Activated CD8-positive, alpha-beta memory T cell treated with anti-CD3 and anti-CD28 coated beads for 36 hours (primary cell): ENCODE results near the gene ZNF528. TPM values are rescaled to one million over a fixed set of nuclear protein-coding genes. Genes with fewer than 3 reads are reported as not detected.

Experiments
- CTCF ChIA-PET: fragments of 350-600 bp; sonication (Branson Sonifier 250); formaldehyde crosslinking; loops from one replicate; lab custom pipeline; 2021; ENCODE audit warnings: antibody characterized with exemption; lab: Charles Lee
- POLR2A ChIA-PET: fragments of 350-600 bp; sonication (Branson Sonifier 250); formaldehyde crosslinking; loops from one replicate; lab custom pipeline; 2021; ENCODE audit warnings: antibody characterized with exemption; lab: Charles Lee
- total RNA-seq, 2 experiments: library from RNA; stranded (reverse); gene quantifications; one replicate each; pipeline ENCODE4 v1.2.3, GENCODE V29; 2021

ZNF528 gene
- total RNA-seq = 1 to 10 TPM; 7.4 TPM

DNA sequence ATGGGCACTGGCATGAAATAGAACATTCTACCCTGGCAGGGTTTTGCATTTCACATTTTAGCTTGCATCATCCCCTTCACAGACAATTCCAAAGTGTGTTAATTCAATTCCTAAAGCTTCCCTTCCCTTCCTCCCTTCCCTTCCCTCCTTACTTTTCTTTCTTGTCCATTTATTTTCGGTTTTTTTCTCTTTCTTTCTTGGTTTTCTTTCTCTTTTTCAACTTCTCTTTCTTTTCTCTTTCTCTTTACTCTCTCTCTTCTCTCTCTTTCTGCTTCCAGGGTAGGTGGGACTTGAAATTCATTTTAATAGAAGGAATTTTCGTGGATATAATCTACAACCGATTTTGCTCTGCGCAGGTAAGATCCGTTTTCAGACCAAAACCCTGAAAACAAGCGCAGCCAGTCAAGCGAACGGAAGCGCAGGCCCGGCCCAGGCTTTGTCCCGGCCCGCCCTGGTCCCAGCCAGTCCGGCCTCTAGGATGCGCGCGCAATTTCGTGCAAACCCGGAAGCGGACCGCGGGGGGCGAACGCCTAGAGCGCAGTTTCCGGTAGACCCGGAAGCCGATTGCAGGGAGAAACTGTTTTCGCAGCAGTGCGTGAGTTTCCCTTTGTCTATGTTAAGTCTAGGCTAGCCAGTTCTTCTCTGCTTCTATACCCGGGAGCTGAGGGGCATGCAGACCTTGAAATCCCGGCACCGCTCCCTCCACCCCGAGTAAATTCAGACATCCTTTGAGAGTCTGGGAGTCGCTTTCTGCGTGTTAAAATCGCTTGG lies at the start of gene ZNF528:
ZNF528 (plus strand) TSS at position 540 of the 771 bp plus-strand sequence. CDS start 4,165 bp downstream, outside the sequence.
- CTCF ChIA-PET = no interaction called here

DNA sequence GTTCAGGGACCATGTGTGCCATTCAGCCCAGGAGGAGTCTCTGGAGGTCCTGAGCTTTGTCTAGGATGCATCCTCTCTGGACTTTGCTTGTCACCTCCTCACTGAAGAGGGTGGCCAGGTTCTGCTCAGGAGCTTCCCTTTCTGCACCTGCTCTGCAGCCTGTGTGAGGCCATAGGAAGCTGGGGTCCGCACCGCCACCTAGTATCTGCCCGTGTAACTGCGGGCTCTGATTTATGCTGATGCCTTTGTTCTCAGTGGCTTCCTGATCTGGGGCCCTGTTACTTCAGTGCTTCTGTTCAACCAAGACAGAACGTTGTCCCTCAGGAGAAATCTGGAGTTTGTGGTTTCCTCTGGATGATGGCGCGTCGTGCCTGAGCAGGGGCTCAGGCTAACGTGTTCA lies 46.1 kb upstream of the ZNF528 start:
- POLR2A ChIA-PET = no interaction called here
- CTCF ChIA-PET = no interaction called here

More for the DNA sequence above, at the start of gene ZNF528:
- POLR2A ChIA-PET = interaction anchor here (0.6 kb wide), 1 partner anchor 205 kb away, joined by 4 read pairs; no protein-coding TSS in a partner anchor

DNA sequence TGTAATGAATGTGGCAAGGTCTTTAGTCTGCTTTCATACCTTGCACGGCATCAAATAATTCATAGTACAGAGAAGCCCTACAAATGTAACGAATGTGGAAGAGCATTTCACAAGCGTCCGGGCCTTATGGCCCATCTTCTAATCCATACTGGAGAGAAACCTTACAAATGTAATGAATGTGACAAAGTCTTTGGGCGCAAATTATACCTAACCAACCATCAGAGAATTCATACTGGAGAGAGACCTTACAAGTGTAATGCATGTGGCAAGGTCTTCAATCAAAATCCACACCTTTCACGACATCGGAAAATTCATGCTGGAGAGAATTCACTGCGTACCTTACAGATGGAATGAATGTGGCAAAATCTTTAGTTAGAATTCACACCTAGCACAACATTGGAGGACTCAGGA lies 31.2 kb upstream of the ZNF528 start:
- CTCF ChIA-PET = no interaction called here
- POLR2A ChIA-PET = no interaction called here

DNA sequence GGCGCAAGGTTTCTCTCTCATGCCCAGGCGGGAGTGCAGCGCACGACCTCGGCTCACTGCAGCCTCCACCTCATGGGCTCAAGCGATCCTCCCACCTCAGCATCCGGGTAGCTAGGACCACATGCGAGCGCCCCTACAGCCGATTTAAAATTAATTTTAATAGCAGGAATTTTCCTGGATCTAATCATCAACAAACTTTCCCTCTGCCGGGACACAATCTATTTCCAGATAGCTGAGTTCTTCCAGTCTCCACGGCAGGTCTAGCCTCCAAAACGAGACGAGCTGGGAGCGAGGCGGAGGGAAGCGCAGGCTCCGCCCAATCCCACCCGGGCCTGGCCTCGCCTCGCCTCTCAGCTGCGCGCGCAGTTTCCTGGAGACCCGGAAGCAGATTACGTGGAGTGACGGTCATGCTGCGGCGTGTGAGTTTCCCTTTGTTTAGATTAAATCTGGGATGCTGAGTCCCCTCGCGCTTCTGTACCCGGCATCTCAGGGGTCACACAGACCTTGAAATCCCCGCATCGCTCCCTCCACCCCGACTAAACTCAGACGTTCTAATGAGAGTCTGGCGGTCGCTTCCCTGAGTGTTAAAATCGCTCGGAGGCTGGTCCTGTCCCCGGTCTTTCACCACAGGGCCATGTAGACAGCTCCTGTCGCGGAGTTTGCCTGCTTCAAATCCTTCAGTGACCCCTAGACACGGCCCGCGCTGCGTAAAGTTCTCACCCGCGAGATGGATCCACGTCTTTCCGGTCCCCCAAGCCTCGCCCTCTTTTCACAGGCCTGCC lies 27.9 kb upstream of the ZNF528 start, which contains the start of gene ZNF880:
ZNF880 (plus strand) TSS at position 365 of the 782 bp plus-strand sequence; CDS start at position 408, 43 bp downstream.
- CTCF ChIA-PET = interaction anchor here (0.6 kb wide), 1 partner anchor 80 kb away, joined by 3 read pairs; no protein-coding TSS in a partner anchor
- POLR2A ChIA-PET = interaction anchor here (0.9 kb wide), 1 partner anchor 33 kb away, joined by 4 read pairs; no protein-coding TSS in a partner anchor

DNA sequence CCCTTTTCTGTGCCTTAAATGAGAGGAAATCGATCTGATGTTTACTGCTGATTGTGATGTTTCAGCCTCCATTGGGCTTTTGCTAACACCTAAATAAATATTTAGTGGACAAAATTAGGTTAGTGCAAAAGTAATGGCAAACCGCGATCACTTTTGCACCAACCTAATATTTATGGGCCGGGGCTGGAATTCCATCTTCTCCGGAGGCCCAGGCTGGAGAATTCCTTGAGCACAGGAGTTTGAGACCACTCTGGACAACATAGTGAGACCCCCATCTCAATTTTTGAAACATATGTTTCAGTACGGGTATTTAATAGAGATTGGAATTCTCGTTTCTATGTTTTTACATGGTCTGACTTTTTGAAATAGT lies 27.3 kb upstream of the ZNF528 start:
- CTCF ChIA-PET = no interaction called here
- POLR2A ChIA-PET = no interaction called here

DNA sequence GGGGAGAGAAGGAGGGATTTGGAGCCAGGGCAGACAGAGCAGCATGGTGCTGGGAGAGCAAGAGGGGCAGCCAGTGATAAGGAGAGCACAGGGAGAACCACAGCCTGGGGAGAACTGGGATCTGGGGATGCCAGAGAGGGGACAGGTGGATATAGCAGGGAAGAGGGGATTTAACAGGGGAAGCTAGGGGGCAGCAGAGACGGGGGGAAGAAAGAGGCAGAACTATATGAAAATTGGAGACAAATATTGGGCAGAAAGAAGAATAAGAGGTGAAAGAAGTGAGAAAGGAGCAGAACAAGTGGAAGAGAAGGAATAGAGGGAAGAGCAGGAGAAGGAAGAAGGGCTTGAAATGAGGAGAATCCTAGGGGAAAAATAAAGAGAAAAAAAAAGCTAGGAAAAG lies 6.5 kb upstream of the ZNF528 start:
- POLR2A ChIA-PET = no interaction called here
- CTCF ChIA-PET = no interaction called here

DNA sequence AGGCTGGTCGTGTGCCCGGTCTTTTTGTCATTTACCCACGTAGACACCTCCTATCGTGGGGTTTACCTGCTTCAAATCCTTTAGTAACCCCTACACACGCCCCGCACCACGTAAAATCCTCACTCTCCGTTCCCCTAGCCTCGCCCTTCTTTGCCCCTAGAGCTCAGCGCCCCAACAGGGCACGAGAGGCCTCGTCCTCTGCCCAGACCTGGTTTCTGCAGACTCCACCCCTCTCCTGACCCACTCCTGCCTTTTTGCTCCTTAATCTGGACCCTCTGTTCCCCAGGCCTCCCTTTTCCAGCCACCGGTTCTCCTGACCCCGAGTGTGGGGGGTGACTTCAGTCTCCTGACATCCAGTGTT lies 412 bp downstream of the ZNF528 start:
- ChIA-PET POLR2A (interaction anchor here (0.6 kb wide), 1 partner anchor 205 kb away, joined by 4 read pairs; no protein-coding TSS in a partner anchor), CTCF (no interaction called here)

DNA sequence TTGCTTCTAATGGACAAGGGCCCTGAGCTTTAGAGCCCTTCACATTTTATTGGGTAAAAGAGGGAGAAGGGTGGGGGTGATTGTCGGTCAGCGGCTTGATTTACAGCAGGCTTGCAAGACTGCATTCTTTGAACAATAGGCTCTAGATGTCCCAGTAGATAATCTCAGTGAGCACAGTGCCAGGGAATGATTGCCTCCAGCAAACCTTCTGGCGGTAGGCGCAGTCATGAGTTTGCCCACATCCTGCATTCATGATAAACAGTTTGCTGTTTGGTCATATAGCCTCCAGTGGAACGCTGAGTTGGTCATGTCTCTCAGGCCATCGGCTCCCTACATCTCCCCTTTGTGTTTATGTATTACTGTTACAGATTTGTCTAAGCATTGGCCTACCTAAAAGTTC lies 12.6 kb downstream of the ZNF528 start:
- CTCF ChIA-PET = no interaction called here
- POLR2A ChIA-PET = no interaction called here

DNA sequence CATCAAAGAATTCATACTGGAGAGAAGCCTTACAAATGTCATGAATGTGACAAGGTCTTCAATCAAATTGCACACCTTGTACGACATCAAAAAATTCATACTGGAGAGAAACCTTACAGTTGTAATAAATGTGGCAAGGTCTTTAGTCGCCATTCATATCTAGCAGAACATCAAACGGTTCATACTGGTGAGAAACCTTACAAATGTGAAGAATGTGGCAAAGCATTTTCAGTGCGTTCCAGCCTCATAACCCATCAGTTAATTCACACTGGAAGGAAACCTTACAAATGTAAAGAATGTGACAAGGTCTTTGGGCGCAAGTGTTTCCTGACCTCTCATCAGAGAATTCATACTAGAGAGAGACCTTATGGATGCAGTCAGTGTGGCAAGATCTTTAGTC lies 18.1 kb downstream of the ZNF528 start:
- ChIA-PET POLR2A (no interaction called here), CTCF (no interaction called here)

DNA sequence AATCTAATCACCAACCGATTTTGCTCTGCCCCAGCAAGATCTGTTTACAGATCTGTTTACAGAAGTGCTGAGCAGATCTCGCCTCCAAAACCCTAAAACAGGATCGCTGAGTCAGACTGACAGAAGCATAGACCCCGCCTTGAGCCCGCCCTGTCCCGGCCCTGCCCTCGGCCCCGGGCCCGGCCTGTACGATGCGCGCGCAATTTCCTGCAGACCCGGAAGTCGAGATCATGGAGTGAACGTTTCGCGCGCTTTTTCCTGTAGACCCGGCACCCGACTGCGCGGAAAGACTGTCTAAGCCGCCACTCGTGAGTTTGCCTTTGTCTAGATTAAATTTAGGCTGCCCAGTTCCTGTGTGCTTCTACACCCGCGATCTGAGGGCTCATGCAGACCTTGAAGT lies 31.3 kb downstream of the ZNF528 start, which contains the start of gene ZNF534:
ZNF534 (plus strand) TSS at position 212 of the 400 bp plus-strand sequence. CDS start 2,327 bp downstream, outside the sequence.
- CTCF ChIA-PET = no interaction called here
- POLR2A ChIA-PET = no interaction called here

DNA sequence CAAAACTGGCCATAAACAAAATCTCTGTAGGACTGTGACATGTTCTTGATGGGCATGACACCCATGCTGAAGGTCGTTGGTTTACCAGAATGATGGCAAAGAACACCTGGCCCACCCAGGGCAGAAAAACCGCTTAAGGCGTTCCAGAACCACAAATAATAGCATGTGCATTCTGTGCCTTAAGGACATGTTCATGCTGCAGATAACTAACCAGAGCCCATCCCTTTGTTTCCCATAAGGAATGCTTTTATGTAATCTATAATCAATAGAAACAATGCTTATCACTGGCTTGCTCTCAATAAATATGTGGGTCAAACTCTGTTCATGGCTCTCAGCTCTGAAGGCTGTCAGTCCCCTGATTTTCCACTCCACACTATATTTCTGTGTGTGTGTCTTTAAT lies 44.5 kb downstream of the ZNF528 start:
- ChIA-PET POLR2A (no interaction called here), CTCF (no interaction called here)

DNA sequence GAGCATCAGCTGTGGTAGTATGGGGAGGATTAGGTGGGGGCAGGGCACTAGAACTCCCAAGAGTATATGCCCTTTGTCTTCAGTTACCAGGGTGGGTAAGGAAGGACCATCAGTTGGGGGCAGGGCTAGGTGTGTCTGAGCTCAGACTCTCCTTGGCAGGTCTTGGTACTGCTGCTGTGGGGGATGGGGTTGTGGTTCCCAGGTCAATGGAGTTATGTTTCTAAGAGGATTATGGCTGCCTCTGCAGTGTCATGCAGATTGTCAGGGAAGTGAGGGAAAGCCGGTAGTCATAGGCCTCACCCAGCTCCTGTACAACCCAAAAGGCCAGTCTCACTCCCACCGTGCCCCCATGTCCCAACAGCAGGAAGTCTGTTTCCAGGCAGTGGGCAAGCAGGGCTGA lies 46.9 kb downstream of the ZNF528 start:
- CTCF ChIA-PET = interaction anchor here (0.6 kb wide), 1 partner anchor 11 kb away, joined by 3 read pairs; no protein-coding TSS in a partner anchor
- POLR2A ChIA-PET = no interaction called here

DNA sequence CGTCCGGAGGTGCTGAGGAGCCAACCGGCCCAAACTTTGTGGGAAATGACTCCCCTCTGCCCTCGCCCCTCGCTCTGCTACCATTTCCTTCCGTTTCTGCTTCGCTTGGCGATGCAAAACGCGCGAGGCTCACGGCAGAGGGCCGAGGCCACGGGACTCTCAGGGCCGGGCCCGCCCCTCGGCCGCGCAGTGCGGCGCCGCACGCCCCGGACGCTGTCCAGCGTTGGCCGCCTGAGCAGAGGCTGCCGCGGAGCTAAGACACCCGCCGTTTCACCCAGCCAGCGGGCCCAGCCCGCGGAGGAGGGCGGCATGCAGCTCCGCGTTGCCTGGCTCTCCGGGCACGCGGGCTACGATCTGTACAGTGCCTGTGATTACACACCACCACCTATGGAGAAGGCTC lies 53.6 kb downstream of the ZNF528 start:
- POLR2A ChIA-PET = no interaction called here
- CTCF ChIA-PET = no interaction called here

DNA sequence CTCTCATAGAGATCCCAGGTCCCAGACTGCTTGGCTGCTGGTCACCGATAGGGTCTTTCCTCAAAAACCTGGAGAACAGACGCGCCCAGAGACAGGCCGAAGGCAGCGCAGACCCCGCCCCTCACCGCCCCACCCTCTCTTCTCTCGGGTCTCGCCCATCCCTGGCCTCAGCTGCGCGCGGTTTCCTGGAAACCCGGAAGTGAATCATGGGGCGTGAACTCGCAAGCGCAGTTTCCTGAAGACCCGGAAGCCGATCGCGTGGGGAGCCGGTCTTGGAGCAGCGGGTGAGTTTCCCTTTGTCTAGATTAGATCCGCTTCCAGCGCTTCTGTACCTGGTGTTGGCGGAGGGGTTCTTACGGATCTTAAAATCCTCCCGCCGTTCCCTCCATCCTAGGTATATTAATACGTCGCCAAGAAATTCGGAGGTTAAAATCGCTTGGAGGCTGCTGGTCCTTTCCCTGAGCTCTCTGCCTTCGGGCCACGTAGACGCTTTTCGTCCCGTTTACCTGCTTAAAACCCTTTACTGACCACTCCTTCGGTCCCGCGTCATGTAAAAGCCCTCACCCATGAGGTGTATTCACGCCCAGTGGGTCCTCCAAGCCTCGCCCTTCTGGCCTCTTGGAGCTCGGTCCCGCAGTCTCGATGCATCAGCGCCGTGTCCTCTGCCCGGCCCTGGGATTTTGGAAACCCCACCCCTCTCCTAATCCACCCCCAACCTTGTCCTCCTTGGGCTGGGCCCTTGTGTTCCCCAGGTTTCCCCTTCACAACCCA lies 55.9 kb downstream of the ZNF528 start, which contains the start of gene ZNF578:
ZNF578 (plus strand) TSS at position 230 of the 771 bp plus-strand sequence. CDS start 48,293 bp downstream, outside the sequence.
- ChIA-PET CTCF (no interaction called here), POLR2A (no interaction called here)

DNA sequence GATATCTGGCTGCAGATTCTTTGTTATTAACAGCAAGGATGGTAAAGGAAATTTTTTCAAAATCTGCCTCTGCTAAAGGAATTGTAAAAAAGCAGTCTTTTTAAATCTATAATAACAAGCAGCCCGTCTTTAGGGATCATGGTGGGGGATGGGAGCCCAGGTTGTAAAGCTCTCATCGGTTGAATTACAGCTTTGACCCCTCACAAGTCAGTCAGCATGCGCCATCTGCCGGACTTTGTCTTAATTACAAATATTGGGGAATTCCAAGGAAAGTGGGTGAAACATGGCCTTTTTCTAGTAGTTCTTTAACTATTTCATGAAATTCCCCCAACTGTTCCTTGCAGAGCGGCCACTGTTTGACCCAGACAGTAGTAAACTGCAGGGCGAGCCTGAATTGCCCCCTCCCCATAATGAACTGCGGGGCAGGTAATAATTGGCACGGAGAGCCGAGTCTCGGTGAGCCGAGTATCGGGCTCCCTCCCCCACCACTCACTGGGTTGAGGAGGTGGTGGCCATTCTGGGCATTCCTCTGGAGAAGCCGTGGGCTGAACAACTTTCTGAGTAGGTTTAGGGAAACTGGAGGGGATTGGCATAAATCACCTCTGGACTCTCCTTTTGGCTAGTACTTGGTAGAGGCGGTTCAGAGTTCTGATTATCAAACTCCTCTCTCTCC lies 67.3 kb downstream of the ZNF528 start:
- POLR2A ChIA-PET = no interaction called here

More for the DNA sequence above, 67.3 kb downstream of the ZNF528 start:
- CTCF ChIA-PET = no interaction called here
